GM15510 (cell line): Measurements from ENCODE around the gene C2orf42.

Experiments
- POLR2A ChIP-seq: IDR thresholded peaks from 3 replicates; pipeline ENCODE4 v1.6.1; 2011; ENCODE audit warnings: borderline replicate concordance; ENCODE audit not compliant: insufficient read length; ENCODE audit errors: extremely low read depth

Gene C2orf42

GRCh38 chr2:70118798-70119454 lies 71.9 kb downstream of the C2orf42 start:
- TF ChIP-seq POLR2A: no peak

GRCh38 chr2:70116936-70117552 lies 73.8 kb downstream of the C2orf42 start:
- TF ChIP-seq POLR2A: no peak

GRCh38 chr2:70115646-70116442 lies 75.0 kb downstream of the C2orf42 start:
- TF ChIP-seq POLR2A: peak; percentile 45

- TF ChIP-seq POLR2A: no peak
Observed at GRCh38 chr2:70113359-70114070, 77.3 kb downstream of the C2orf42 start.

GRCh38 chr2:70111752-70112591 lies 78.8 kb downstream of the C2orf42 start:
- no peak for TF ChIP-seq POLR2A

- no peak for TF ChIP-seq POLR2A
Observed at GRCh38 chr2:70104231-70105111, 86.3 kb downstream of the C2orf42 start.

- TF ChIP-seq POLR2A: no peak
Observed at GRCh38 chr2:70103531-70104061, 87.2 kb downstream of the C2orf42 start.

GRCh38 chr2:70101174-70101573 lies 89.6 kb downstream of the C2orf42 start:
- no peak for TF ChIP-seq POLR2A
